Retina (tissue), 1 donor: ENCODE measurements around the gene SLC9A3.

Source experiments
- DNase-seq: peaks from one replicate; pipeline ENCODE4 v3.0.0-alpha.2; 2016

The SLC9A3 gene

GRCh38 chr5:538271-538771, 14.1 kb upstream of the SLC9A3 start:
- DNase-seq, result no peak

GRCh38 chr5:537621-538071, 13.4 kb upstream of the SLC9A3 start:
- DNase-seq, result no peak

- no peak for DNase-seq
These were observed 12.8 kb upstream of the SLC9A3 start for GRCh38 chr5:537098-537497.

- DNase-seq, result peak; percentile 60
These were observed 11.8 kb upstream of the SLC9A3 start for GRCh38 chr5:535846-536698.

- no peak for DNase-seq
These were observed 10.8 kb upstream of the SLC9A3 start for GRCh38 chr5:534743-535671.

- DNase-seq, result no peak
These were observed 9.9 kb upstream of the SLC9A3 start for GRCh38 chr5:533955-534742.

- DNase-seq, result no peak
These were observed 9.2 kb upstream of the SLC9A3 start for GRCh38 chr5:533243-533954.

- DNase-seq, result peak; percentile 50
These were observed 8.4 kb upstream of the SLC9A3 start for GRCh38 chr5:532521-533242.

GRCh38 chr5:531749-532315, 7.6 kb upstream of the SLC9A3 start:
- no peak for DNase-seq

GRCh38 chr5:531101-531748, 7.0 kb upstream of the SLC9A3 start:
- DNase-seq, result peak; percentile 65

- DNase-seq, result peak; percentile 49
These were observed 6.0 kb upstream of the SLC9A3 start for GRCh38 chr5:530001-530955.

GRCh38 chr5:528629-529511, 4.6 kb upstream of the SLC9A3 start:
- DNase-seq, result no peak

GRCh38 chr5:527646-528628, 3.7 kb upstream of the SLC9A3 start:
- DNase-seq, result no peak

- DNase-seq, result no peak
These were observed 2.3 kb upstream of the SLC9A3 start for GRCh38 chr5:526456-527088.

- no peak for DNase-seq
These were observed 1.7 kb upstream of the SLC9A3 start for GRCh38 chr5:525916-526315.
